ENCODE measurements around the gene CDK4. TPM values are rescaled to one million over a fixed set of nuclear protein-coding genes. Genes with fewer than 3 reads are reported as not detected.

Gene CDK4
- total and polyA plus RNA-seq, 2 of the 4 experiments (the other 2 are of a cell fraction) = 261 to 297 TPM

- TF ChIP-seq USF2 (IDR thresholded peaks at IDR 0.05; ENCODE audit: low read depth, low read length) (no peak), MXI1 (IDR thresholded peaks at IDR 0.05; ENCODE audit: borderline replicate concordance, low read depth, low read length) (no peak)
Measured at GRCh38 chr12:57718641-57719528, 33.2 kb downstream of the CDK4 start (continued).

All from IMR-90 (cell line).